A549 (cell line): ENCODE data around the gene PCARE.

ENCODE experiments used
- CHD2 ChIP-seq: fragments of 150-350 bp; IDR thresholded peaks from 2 replicates; pipeline ENCODE4 v1.6.1; 2014; ENCODE audit warnings: low read length; ENCODE audit not compliant: partially characterized antibody
- EHMT2 ChIP-seq: fragments of 200-600 bp; sonication (generic); IDR thresholded peaks from 2 replicates; pipeline ENCODE4 v1.6.1; 2016; ENCODE audit warnings: antibody characterized with exemption, low read depth, mild to moderate bottlenecking, moderate library complexity
- KDM5A ChIP-seq: fragments of 200-600 bp; sonication (generic); IDR thresholded peaks from 2 replicates; pipeline ENCODE4 v1.6.1; 2016; ENCODE audit warnings: antibody characterized with exemption, mild to moderate bottlenecking
- POLR2A ChIP-seq: IDR thresholded peaks from 2 replicates; pipeline ENCODE4 v1.6.1; 2012; ENCODE audit warnings: mild to moderate bottlenecking, low read length
- REST ChIP-seq: fragments of 200-600 bp; sonication (generic); IDR thresholded peaks from 2 replicates; pipeline ENCODE4 v1.6.1; 2016; ENCODE audit warnings: antibody characterized with exemption, mild to moderate bottlenecking, moderate library complexity
- TP53 ChIP-seq: fragments of 250-450 bp; sonication (Bioruptor Pico); IDR thresholded peaks from 2 replicates; pipeline ENCODE4 v1.5.0; 2021; ENCODE audit warnings: mild to moderate bottlenecking, moderate library complexity
- TF ChIP-seq, protein P1 (sequence below): fragments of >200 bp; sonication (Bioruptor Twin); formaldehyde crosslinking; IDR thresholded peaks from 3 replicates; pipeline ENCODE4 v1.5.1; 2016
- TF ChIP-seq, protein P2 (sequence below): fragments of 450-650 bp; IDR thresholded peaks from 2 replicates; pipeline ENCODE4 v1.6.1; 2014; ENCODE audit warnings: antibody characterized with exemption

GRCh38 chr2:29084554-29084953, 10.2 kb upstream of the PCARE start:
- TF ChIP-seq KDM5A (no peak), REST (no peak), EHMT2 (no peak), TP53 (no peak), POLR2A (no peak), CHD2 (no peak)
- TF ChIP-seq, protein P1, sequence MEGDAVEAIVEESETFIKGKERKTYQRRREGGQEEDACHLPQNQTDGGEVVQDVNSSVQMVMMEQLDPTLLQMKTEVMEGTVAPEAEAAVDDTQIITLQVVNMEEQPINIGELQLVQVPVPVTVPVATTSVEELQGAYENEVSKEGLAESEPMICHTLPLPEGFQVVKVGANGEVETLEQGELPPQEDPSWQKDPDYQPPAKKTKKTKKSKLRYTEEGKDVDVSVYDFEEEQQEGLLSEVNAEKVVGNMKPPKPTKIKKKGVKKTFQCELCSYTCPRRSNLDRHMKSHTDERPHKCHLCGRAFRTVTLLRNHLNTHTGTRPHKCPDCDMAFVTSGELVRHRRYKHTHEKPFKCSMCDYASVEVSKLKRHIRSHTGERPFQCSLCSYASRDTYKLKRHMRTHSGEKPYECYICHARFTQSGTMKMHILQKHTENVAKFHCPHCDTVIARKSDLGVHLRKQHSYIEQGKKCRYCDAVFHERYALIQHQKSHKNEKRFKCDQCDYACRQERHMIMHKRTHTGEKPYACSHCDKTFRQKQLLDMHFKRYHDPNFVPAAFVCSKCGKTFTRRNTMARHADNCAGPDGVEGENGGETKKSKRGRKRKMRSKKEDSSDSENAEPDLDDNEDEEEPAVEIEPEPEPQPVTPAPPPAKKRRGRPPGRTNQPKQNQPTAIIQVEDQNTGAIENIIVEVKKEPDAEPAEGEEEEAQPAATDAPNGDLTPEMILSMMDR, result no peak
- TF ChIP-seq, protein P2, sequence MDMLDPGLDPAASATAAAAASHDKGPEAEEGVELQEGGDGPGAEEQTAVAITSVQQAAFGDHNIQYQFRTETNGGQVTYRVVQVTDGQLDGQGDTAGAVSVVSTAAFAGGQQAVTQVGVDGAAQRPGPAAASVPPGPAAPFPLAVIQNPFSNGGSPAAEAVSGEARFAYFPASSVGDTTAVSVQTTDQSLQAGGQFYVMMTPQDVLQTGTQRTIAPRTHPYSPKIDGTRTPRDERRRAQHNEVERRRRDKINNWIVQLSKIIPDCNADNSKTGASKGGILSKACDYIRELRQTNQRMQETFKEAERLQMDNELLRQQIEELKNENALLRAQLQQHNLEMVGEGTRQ, result no peak
